Endothelial cell (in vitro differentiated cells): ENCODE results near the gene CFAP61. TPM values are rescaled to one million over a fixed set of nuclear protein-coding genes. Genes with fewer than 3 reads are reported as not detected.
"Not testable (repeated sequence)": the region's sequence is repeated elsewhere in the genome, so short reads cannot be mapped to it uniquely, and the experiment has no call there.

ENCODE experiments used
- DNase-seq: peaks from one replicate; pipeline ENCODE4 v3.0.0; 2021; ENCODE audit warnings: low spot score
- H3K27ac Mint-ChIP-seq: one replicate; pipeline ENCODE4 v1.8.0; 2021; ENCODE audit warnings: mixed read lengths, inconsistent platforms; ENCODE audit not compliant: unreplicated experiment
- H3K27me3 Mint-ChIP-seq: one replicate; pipeline ENCODE4 v1.8.0; 2021; ENCODE audit warnings: mild to moderate bottlenecking, moderate library complexity, mixed read lengths, inconsistent platforms; ENCODE audit not compliant: unreplicated experiment
- H3K36me3 Mint-ChIP-seq: one replicate; pipeline ENCODE4 v1.8.0; 2021; ENCODE audit warnings: mild to moderate bottlenecking, low read depth, mixed read lengths, inconsistent platforms; ENCODE audit not compliant: unreplicated experiment
- H3K4me1 Mint-ChIP-seq: one replicate; pipeline ENCODE4 v1.8.0; 2021; ENCODE audit warnings: mild to moderate bottlenecking, mixed read lengths, inconsistent platforms; ENCODE audit not compliant: unreplicated experiment
- H3K4me3 Mint-ChIP-seq: one replicate; pipeline ENCODE4 v1.8.0; 2021; ENCODE audit warnings: mild to moderate bottlenecking, mixed read lengths, inconsistent platforms; ENCODE audit not compliant: unreplicated experiment
- H3K9me3 Mint-ChIP-seq: one replicate; pipeline ENCODE4 v1.8.0; 2021; ENCODE audit warnings: mixed read lengths, inconsistent platforms; ENCODE audit not compliant: unreplicated experiment
- total RNA-seq: library from RNA; stranded (reverse); fragmentation: NEBNext Ultra II Directional; extraction: Animal tissue kit (Norgen Biotek cat#: 25700); gene quantifications from one replicate; pipeline ENCODE4 v1.2.1, GENCODE V29; 2021; ENCODE audit not compliant: unreplicated experiment
- TF ChIP-seq, protein P1 (sequence below): fragments of 200-600 bp; sonication (generic); IDR thresholded peaks from one replicate; pipeline ENCODE4 v1.5.0; 2021; ENCODE audit warnings: antibody characterized with exemption; ENCODE audit not compliant: unreplicated experiment

CFAP61 gene
- total RNA-seq, 1 donor from 2014 or later = not detected

DNA sequence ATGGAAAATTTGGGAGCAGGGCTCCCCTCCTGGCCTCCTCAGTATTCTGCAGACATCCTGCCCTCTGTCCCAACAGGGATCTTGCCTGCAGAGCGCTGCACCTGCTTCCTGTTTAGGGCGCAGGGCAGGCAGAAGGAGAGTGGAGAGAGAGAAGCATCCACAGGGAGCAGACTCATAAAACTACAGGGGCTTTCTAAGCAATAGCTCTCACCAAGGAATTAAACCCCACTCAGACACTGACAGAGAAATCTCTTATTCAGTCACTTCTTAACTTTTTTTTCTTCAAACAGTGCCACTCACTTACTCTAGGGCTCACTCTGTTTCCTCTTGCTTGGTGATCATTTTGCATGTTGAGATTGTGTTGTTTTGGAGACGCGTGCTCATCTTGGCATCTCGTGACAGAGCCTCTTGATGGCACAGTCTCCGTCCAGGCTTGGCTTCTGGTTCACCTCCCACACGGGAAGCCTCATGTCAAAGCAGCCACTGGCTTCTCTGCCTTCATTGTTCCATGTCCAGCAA is 162.5 kb downstream of the CFAP61 start:
- peak; percentile 25 for DNase-seq
- Mint-ChIP-seq H3K27ac (no peak overlapping the region), H3K4me1 (peaks cover 9% of the 10 kb centered on the region), H3K4me3 (no peak overlapping the region), H3K27me3 (no peaks in the 10 kb centered on the region), H3K36me3 (peaks cover 4% of the 10 kb centered on the region), H3K9me3 (no peaks in the 10 kb centered on the region)
- TF ChIP-seq, protein P1, sequence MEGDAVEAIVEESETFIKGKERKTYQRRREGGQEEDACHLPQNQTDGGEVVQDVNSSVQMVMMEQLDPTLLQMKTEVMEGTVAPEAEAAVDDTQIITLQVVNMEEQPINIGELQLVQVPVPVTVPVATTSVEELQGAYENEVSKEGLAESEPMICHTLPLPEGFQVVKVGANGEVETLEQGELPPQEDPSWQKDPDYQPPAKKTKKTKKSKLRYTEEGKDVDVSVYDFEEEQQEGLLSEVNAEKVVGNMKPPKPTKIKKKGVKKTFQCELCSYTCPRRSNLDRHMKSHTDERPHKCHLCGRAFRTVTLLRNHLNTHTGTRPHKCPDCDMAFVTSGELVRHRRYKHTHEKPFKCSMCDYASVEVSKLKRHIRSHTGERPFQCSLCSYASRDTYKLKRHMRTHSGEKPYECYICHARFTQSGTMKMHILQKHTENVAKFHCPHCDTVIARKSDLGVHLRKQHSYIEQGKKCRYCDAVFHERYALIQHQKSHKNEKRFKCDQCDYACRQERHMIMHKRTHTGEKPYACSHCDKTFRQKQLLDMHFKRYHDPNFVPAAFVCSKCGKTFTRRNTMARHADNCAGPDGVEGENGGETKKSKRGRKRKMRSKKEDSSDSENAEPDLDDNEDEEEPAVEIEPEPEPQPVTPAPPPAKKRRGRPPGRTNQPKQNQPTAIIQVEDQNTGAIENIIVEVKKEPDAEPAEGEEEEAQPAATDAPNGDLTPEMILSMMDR = no peak

DNA sequence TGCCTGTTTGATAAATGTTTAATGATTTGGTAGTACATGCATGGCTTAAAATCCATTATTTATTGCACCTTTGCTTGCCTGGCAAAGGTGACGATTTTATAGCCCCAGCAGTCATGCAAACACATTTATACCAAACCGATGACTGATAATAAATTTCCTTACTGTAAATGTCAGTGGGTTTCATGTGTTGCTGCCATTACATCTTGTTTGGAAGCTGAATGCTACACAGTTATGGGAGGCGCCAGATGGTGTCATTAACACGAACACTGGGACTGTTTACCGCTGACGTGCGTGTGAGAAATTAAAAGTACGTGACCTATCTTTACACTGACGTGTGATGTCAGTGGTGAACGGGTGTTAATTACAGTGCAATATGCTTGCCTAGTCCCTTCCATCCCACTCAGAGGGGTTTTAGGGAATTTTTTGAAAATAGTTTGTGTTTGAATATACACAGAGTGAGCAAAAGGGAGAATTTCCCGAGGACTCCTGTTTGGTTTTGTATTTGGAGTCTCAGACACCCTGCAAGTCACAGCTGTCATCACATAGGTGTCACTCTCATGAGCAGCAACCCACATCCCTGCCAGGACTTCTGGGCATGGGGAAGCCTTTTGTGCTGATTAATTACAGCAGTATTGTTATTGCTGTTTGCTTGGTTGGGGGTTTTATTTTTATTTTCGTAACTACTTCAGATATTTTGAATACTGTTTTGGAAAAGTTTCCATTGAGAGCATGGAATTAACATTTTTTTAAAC is 163.8 kb downstream of the CFAP61 start:
- no peak for DNase-seq
- H3K9me3 Mint-ChIP-seq = no peaks in the 10 kb centered on the region
- TF ChIP-seq, protein P1 = no peak
- H3K4me1 Mint-ChIP-seq = peaks cover 5% of the 10 kb centered on the region
- no peak overlapping the region for H3K27ac Mint-ChIP-seq
- no peaks in the 10 kb centered on the region for H3K27me3 Mint-ChIP-seq
- H3K36me3 Mint-ChIP-seq = no peaks in the 10 kb centered on the region
- H3K4me3 Mint-ChIP-seq = no peak overlapping the region

DNA sequence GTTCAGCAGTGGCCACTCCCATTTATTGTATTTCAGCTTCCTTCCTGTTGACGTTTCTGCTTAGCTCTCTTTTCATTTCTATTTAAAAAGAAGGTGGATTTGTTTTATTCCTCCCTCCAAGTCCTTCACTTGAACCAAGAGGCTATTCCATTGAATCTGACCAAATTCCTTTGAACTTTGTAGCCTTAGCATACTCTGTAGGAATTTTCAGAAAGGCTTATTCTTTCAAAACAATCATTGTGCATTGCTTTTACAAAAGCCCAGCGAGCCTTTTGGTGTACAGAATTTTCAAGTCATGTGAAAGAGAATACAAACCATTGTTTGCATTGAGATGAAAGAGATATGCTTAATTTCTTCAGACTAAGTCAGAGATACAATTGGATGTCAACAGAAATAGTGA is 164.6 kb downstream of the CFAP61 start:
- TF ChIP-seq, protein P1 = no peak
- no peak overlapping the region for H3K27ac Mint-ChIP-seq
- DNase-seq = no peak
- H3K27me3 Mint-ChIP-seq = no peaks in the 10 kb centered on the region
- no peak overlapping the region for H3K4me3 Mint-ChIP-seq
- H3K36me3 Mint-ChIP-seq = no peaks in the 10 kb centered on the region
- no peaks in the 10 kb centered on the region for H3K9me3 Mint-ChIP-seq
- H3K4me1 Mint-ChIP-seq = peaks cover 5% of the 10 kb centered on the region

DNA sequence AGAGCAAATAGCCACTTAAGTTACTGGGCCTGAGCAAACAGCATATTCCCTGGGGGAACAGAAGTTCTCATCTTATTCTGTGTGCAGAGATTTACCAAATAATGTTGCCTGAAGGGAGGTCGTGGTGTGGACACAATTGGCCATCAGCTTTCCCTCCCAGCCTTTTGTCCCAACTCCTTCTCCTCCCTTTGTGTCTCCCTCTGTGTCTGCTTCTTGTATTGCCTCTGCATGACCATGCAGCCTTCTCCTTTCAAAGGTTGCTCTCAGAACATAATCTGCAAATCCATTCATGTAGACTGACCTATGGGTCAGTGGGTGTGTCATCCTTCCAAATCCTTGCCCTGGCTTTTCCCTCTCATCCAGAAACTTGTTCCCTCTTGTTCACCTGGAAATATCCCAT is 165.3 kb downstream of the CFAP61 start:
- no peak overlapping the region for H3K27ac Mint-ChIP-seq
- no peaks in the 10 kb centered on the region for H3K9me3 Mint-ChIP-seq
- no peaks in the 10 kb centered on the region for H3K36me3 Mint-ChIP-seq
- H3K27me3 Mint-ChIP-seq = no peaks in the 10 kb centered on the region
- TF ChIP-seq, protein P1 = no peak
- H3K4me1 Mint-ChIP-seq = peaks cover 5% of the 10 kb centered on the region
- no peak overlapping the region for H3K4me3 Mint-ChIP-seq
- DNase-seq = no peak

DNA sequence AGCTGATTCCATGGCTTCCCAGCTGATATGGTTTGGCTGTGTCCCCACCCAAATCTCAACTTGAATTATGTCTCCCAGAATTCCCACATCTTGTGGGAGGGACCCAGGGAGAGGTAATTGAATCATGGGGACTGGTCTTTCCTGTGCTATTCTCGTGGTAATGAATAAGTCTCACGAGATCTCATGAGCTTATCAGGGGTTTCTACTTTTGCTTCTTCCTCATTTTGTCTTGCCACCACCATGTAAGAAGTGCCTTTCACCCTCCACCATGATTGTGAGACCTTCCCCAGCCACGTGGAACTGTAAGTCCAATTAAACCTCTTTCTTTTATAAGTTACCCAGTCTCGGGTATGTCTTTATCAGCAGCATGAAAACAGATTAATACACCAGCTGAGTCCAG is 165.8 kb downstream of the CFAP61 start:
- not testable (repeated sequence) for H3K4me3 Mint-ChIP-seq, H3K27me3 Mint-ChIP-seq, H3K27ac Mint-ChIP-seq, H3K4me1 Mint-ChIP-seq, H3K9me3 Mint-ChIP-seq, DNase-seq, H3K36me3 Mint-ChIP-seq
